Sigmoid colon (tissue), 7 donors: ENCODE data around the gene TOB1. TPM values are rescaled to one million over a fixed set of nuclear protein-coding genes. Genes with fewer than 3 reads are reported as not detected.

ENCODE experiments used
- DNase-seq: peaks from one replicate; pipeline ENCODE4 v3.0.0-alpha.2; 2019
- H3K27ac ChIP-seq, 4 donors: fragments of 200-600 bp; sonication (generic); one replicate each; pipeline ENCODE4 v1.5.1; 2016 to 2019; ENCODE audit warnings: mild to moderate bottlenecking in 1 of 4
- H3K27me3 ChIP-seq, 3 donors: fragments of 200-600 bp; sonication (generic); one replicate each; pipeline ENCODE4 v1.5.1; 2019; ENCODE audit warnings: mild to moderate bottlenecking in 1 of 3
- H3K36me3 ChIP-seq, 4 donors: fragments of 200-600 bp; sonication (generic); one replicate each; pipeline ENCODE4 v1.5.1; 2016 to 2019
- H3K4me1 ChIP-seq, 4 donors: fragments of 200-600 bp; sonication (generic); one replicate each; pipeline ENCODE4 v1.5.1; 2017 to 2019
- H3K4me3 ChIP-seq, 4 donors: fragments of 200-600 bp; sonication (generic); one replicate each; pipeline ENCODE4 v1.5.1; 2017 to 2019; ENCODE audit warnings: mild to moderate bottlenecking in 2 of 4, moderate library complexity in 1 of 4
- H3K9me3 ChIP-seq, 4 donors: fragments of 200-600 bp in 3 of 4; sonication (generic) in 3 of 4; one replicate each; pipeline versions ENCODE4 v1.5.1 to v1.6.1; 2013 to 2019
- CTCF ChIP-seq, 4 experiments: fragments of 450-650 bp in 3 of 4; fragments of 200-600 bp in 1 of 4; IDR thresholded peaks; one replicate each; pipeline ENCODE4 v1.5.1; 2016 to 2019; ENCODE audit warnings: antibody characterized with exemption in 4 of 4, mild to moderate bottlenecking in 3 of 4, moderate library complexity in 2 of 4
- EP300 ChIP-seq, 4 donors: sonication (generic); formaldehyde crosslinking; IDR thresholded peaks; one replicate each; pipeline ENCODE4 v1.6.1; 2017; ENCODE audit warnings: antibody characterized with exemption in 4 of 4
- POLR2A ChIP-seq, 2 donors: fragments of 450-650 bp; IDR thresholded peaks; one replicate each; pipeline ENCODE4 v1.6.1; 2016; ENCODE audit warnings: antibody characterized with exemption in 2 of 2, mild to moderate bottlenecking in 2 of 2, moderate library complexity in 2 of 2
- POLR2AphosphoS5 ChIP-seq, 4 donors: sonication (generic); formaldehyde crosslinking; IDR thresholded peaks; one replicate each; pipeline ENCODE4 v1.6.1; 2017; ENCODE audit warnings: antibody characterized with exemption in 4 of 4
- WGBS, 2 donors: extraction: QIAGEN DNeasy Blood & Tissue Kit; methylation state at CpG; one replicate each; pipeline ENCODE4 v1.1.7; 2013; 5-methylcytosine and 5-hydroxymethylcytosine counted together
- intact Hi-C: fragments of 100-400 bp; cut with DNase I; formaldehyde crosslinking; loops from one replicate; pipeline ENCODE4 v1.15.1; 2023
- polyA plus RNA-seq, 3 donors: library from polyadenylated mRNA; stranded (reverse); fragments of 200-250 nt; gene quantifications; one replicate each; pipeline ENCODE4 v1.2.3, GENCODE V29; 2013
- total RNA-seq, 4 donors: library from RNA; depleted of rRNA; stranded (reverse); fragments of >200 nt; gene quantifications; one replicate each; pipeline ENCODE4 v1.1.0, GENCODE V29; 2016
- donor health status: healthy with polysubstance abuse.
- donor health status: Bipolar disorder and iron deficiency.
- donor health status: healthy.

The TOB1 gene
- total and polyA plus RNA-seq, 7 donors: 16.2 to 57.1 (median 31.1) TPM

- H3K4me1 ChIP-seq: peaks cover 0 to 14% (median 12%) of the 10 kb centered on the region in 4 donors
- no peaks in the 10 kb centered on the region for H3K27me3 ChIP-seq
- intact Hi-C loops: no loop called here
- TF ChIP-seq POLR2A (IDR thresholded peaks at IDR 0.05) (no peak), EP300 (IDR thresholded peaks at IDR 0.05) (no peak), CTCF (IDR thresholded peaks at IDR 0.05) (no peak), POLR2AphosphoS5 (IDR thresholded peaks at IDR 0.05) (no peak)
- peak; percentile 68 for DNase-seq
- 20 to 56% methylated on average over 38 of the region's 38 CpGs for WGBS, 2 donors
- H3K27ac ChIP-seq: peak overlapping the region in 3 of 4 donors; percentile 30 to 35 (median 33)
- peak overlapping the region in 3 of 4 donors; percentile 30 to 45 (median 40) for H3K4me3 ChIP-seq
- no peaks in the 10 kb centered on the region for H3K36me3 ChIP-seq
- no peaks in the 10 kb centered on the region for H3K9me3 ChIP-seq
These were observed 31.5 kb downstream of the TOB1 start for GRCh38 chr17:50834429-50835300.

GRCh38 chr17:50833510-50834428 lies 32.4 kb downstream of the TOB1 start:
- DNase-seq: peak; percentile 52
- Histone ChIP-seq H3K4me1 (peaks cover 0 to 14% (median 12%) of the 10 kb centered on the region in 4 donors), H3K36me3 (no peaks in the 10 kb centered on the region), H3K9me3 (no peaks in the 10 kb centered on the region), H3K4me3 (no peak overlapping the region), H3K27me3 (no peaks in the 10 kb centered on the region), H3K27ac (no peak overlapping the region)
- 91 to 94% methylated on average over 38 of the region's 38 CpGs for WGBS, 2 donors
- TF ChIP-seq POLR2A (IDR thresholded peaks at IDR 0.05): no peak
- no peak for TF ChIP-seq EP300 (IDR thresholded peaks at IDR 0.05)
- TF ChIP-seq CTCF (IDR thresholded peaks at IDR 0.05): no peak
- no peak for TF ChIP-seq POLR2AphosphoS5 (IDR thresholded peaks at IDR 0.05)
- intact Hi-C loops: no loop called here

GRCh38 chr17:50832864-50833381 lies 33.2 kb downstream of the TOB1 start:
- TF ChIP-seq POLR2A (IDR thresholded peaks at IDR 0.05): no peak
- no peak for TF ChIP-seq EP300 (IDR thresholded peaks at IDR 0.05)
- TF ChIP-seq POLR2AphosphoS5 (IDR thresholded peaks at IDR 0.05): no peak
- TF ChIP-seq CTCF (IDR thresholded peaks at IDR 0.05): no peak
- DNase-seq: peak; percentile 55
- WGBS, 2 donors: 76 to 85% methylated on average over 13 of the region's 13 CpGs
- no peaks in the 10 kb centered on the region for H3K27me3 ChIP-seq
- no peaks in the 10 kb centered on the region for H3K36me3 ChIP-seq
- H3K27ac ChIP-seq: no peak overlapping the region
- H3K4me1 ChIP-seq: peaks cover 0 to 14% (median 12%) of the 10 kb centered on the region in 4 donors
- intact Hi-C loops: no loop called here
- no peak overlapping the region for H3K4me3 ChIP-seq
- H3K9me3 ChIP-seq: no peaks in the 10 kb centered on the region

GRCh38 chr17:50832267-50832863 lies 33.8 kb downstream of the TOB1 start:
- no peaks in the 10 kb centered on the region for H3K27me3 ChIP-seq
- no peak overlapping the region for H3K4me3 ChIP-seq
- no peak overlapping the region for H3K27ac ChIP-seq
- DNase-seq: peak; percentile 47
- WGBS, 2 donors: 84 to 90% methylated on average over 12 of the region's 12 CpGs
- TF ChIP-seq CTCF (IDR thresholded peaks at IDR 0.05) (no peak), POLR2AphosphoS5 (IDR thresholded peaks at IDR 0.05) (no peak), EP300 (IDR thresholded peaks at IDR 0.05) (no peak), POLR2A (IDR thresholded peaks at IDR 0.05) (no peak)
- intact Hi-C loops: no loop called here
- H3K9me3 ChIP-seq: no peaks in the 10 kb centered on the region
- H3K36me3 ChIP-seq: no peaks in the 10 kb centered on the region
- H3K4me1 ChIP-seq: peaks cover 0 to 14% (median 12%) of the 10 kb centered on the region in 4 donors
